Psoas muscle (tissue), 8 donors: ENCODE measurements around the gene TUBB3. TPM values are rescaled to one million over a fixed set of nuclear protein-coding genes. Genes with fewer than 3 reads are reported as not detected.

Source experiments
- ATAC-seq, 4 donors: fragments of 200-7000 bp; cut with Tn5 transposase; one replicate each; pipeline ENCODE4 v1.9.1; 2020; ENCODE audit warnings: moderate library complexity in 3 of 4, mild to moderate bottlenecking in 2 of 4
- DNase-seq, 2 donors: peaks; one replicate each; pipeline ENCODE4 v3.0.0-alpha.2; 2020
- H3K27ac ChIP-seq: fragments of 200-600 bp; one replicate; pipeline ENCODE4 v1.8.0; 2022
- H3K27me3 ChIP-seq, 3 donors: fragments of 200-600 bp in 1 of 3; one replicate each; pipeline versions ENCODE4 v1.6.1 to v1.8.0; 2013 to 2022; ENCODE audit warnings: low read length in 2 of 3, mild to moderate bottlenecking in 2 of 3, moderate library complexity in 1 of 3; ENCODE audit not compliant: insufficient read depth in 3 of 3
- H3K36me3 ChIP-seq, 2 donors: fragments of 200-600 bp in 1 of 2; one replicate each; pipeline versions ENCODE4 v1.6.1 to v1.8.0; 2013 to 2022; ENCODE audit warnings: low read depth in 1 of 2, mild to moderate bottlenecking in 1 of 2, moderate library complexity in 1 of 2; ENCODE audit not compliant: insufficient read depth in 1 of 2
- H3K4me1 ChIP-seq: fragments of 200-600 bp; one replicate; pipeline ENCODE4 v1.8.0; 2022
- H3K4me3 ChIP-seq: fragments of 200-600 bp; one replicate; pipeline ENCODE4 v1.8.0; 2022; ENCODE audit warnings: mild to moderate bottlenecking
- H3K9me3 ChIP-seq: fragments of 200-600 bp; one replicate; pipeline ENCODE4 v1.8.0; 2022
- WGBS, 3 donors: extraction: QIAGEN DNeasy Blood & Tissue Kit; methylation state at CpG; one replicate each; pipeline versions ENCODE4 v1.1.6 to v1.1.7; 2013; 5-methylcytosine and 5-hydroxymethylcytosine counted together
- intact Hi-C, 2 donors: fragments of 100-400 bp; cut with DNase I; formaldehyde crosslinking; loops; one replicate each; pipeline versions ENCODE4 v1.11.0 to v1.14.2; 2022
- polyA plus RNA-seq, 3 donors: library from polyadenylated mRNA; stranded (reverse); fragments of 200-250 nt; gene quantifications; one replicate each; pipeline ENCODE4 v1.2.3, GENCODE V29; 2013
- total RNA-seq, 4 donors: library from RNA; stranded (reverse); fragmentation: NEBNext Ultra II Directional in 2 of 4; extraction: Animal tissue kit (Norgen Biotek cat#: 25700) in 2 of 4; gene quantifications; one replicate each; pipeline versions ENCODE4 v1.2.1 to v1.2.4, GENCODE V29; 2021 to 2023
- TF ChIP-seq, protein P1 (sequence below): fragments of 200-600 bp; IDR thresholded peaks from one replicate; pipeline ENCODE4 v1.8.0; 2022; ENCODE audit warnings: antibody characterized with exemption
- donor health status: healthy with polysubstance abuse.
- donor health status: DM: no; HTN: no; CAD: no; lungs with moderate emphysema.
- donor health status: Bipolar disorder and iron deficiency.
- donor health status: healthy.
- donor health status: DM: yes; HTN: yes; CAD: no.
- donor health status: DM: no; HTN: no; CAD: no.
- donor health status: DM: no; HTN: no; CAD: no.
- donor health status: DM: yes; HTN: yes; CAD: no.

TUBB3 gene
- total and polyA plus RNA-seq, 7 donors, result 0.17 to 2.4 (median 0.47) TPM; not detected in 2

DNA sequence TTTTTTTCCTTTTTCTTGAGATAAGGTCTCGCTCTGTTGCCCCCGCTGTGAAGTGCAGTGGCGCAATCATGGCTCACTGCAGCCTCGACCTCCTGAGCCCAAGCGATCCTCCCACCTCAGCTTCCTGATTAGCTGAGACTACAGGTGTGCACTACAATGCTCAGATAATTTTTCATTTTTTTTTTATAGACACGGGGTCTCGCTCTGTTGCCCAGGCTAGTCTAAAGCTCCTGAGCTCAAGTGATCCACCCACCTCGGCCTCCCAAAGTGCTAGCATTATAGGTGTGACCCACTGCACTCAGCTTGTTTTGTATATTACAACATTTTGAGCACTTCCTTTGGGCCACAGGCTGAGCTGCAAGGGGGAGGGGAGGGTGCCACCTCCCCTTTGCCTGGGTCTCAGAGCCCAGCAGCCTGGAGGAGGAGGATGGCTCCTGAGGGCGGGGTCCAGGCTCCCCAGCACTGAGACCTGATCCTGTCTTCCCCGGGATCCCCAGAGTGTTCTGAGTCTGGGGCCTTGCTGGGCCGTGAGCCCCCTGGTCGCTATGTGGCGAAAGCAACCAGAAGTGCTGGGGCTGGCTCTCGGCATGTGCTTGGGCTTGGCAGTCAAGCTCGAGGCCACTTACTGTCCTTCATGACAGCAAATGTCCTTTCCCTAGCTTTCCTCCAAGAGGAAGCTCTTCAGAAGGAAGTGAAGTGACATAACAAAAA is 33.5 kb downstream of the TUBB3 start:
- intact Hi-C loops, result no loop called here
- TF ChIP-seq, protein P1, sequence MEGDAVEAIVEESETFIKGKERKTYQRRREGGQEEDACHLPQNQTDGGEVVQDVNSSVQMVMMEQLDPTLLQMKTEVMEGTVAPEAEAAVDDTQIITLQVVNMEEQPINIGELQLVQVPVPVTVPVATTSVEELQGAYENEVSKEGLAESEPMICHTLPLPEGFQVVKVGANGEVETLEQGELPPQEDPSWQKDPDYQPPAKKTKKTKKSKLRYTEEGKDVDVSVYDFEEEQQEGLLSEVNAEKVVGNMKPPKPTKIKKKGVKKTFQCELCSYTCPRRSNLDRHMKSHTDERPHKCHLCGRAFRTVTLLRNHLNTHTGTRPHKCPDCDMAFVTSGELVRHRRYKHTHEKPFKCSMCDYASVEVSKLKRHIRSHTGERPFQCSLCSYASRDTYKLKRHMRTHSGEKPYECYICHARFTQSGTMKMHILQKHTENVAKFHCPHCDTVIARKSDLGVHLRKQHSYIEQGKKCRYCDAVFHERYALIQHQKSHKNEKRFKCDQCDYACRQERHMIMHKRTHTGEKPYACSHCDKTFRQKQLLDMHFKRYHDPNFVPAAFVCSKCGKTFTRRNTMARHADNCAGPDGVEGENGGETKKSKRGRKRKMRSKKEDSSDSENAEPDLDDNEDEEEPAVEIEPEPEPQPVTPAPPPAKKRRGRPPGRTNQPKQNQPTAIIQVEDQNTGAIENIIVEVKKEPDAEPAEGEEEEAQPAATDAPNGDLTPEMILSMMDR, result no peak
- Histone ChIP-seq H3K27ac (no peak overlapping the region), H3K27me3 (no peaks in the 10 kb centered on the region), H3K4me3 (no peak overlapping the region), H3K4me1 (no peaks in the 10 kb centered on the region), H3K36me3 (peaks cover 0 to 62% of the 10 kb centered on the region in 2 donors), H3K9me3 (no peaks in the 10 kb centered on the region)
- no peak for ATAC-seq
- 89 to 93% (median 91%) methylated on average over 15 of the region's 15 CpGs for WGBS, 3 donors
- no peak for DNase-seq

GRCh38 chr16:89957216-89957785 is 34.2 kb downstream of the TUBB3 start:
- ATAC-seq, result no peak
- WGBS, 3 donors, result 91 to 92% (median 92%) methylated on average over 22 to 23 of the region's 23 CpGs
- peak overlapping the region; percentile 28 for H3K4me3 ChIP-seq
- TF ChIP-seq, protein P1, result no peak
- H3K9me3 ChIP-seq, result no peaks in the 10 kb centered on the region
- no peaks in the 10 kb centered on the region for H3K4me1 ChIP-seq
- intact Hi-C loops, result no loop called here
- H3K36me3 ChIP-seq, result peaks cover 0 to 66% of the 10 kb centered on the region in 2 donors
- H3K27ac ChIP-seq, result no peak overlapping the region
- DNase-seq, result no peak
- no peaks in the 10 kb centered on the region for H3K27me3 ChIP-seq

GRCh38 chr16:89958068-89958467 is 34.9 kb downstream of the TUBB3 start:
- Histone ChIP-seq H3K4me1 (no peaks in the 10 kb centered on the region), H3K4me3 (no peak overlapping the region), H3K9me3 (no peaks in the 10 kb centered on the region), H3K27me3 (no peaks in the 10 kb centered on the region), H3K27ac (no peak overlapping the region), H3K36me3 (peaks cover 0 to 70% of the 10 kb centered on the region in 2 donors)
- peak in 1 of 2 donors; percentile 70 for DNase-seq
- 87 to 90% (median 88%) methylated on average over 7 of the region's 7 CpGs for WGBS, 3 donors
- intact Hi-C loops, result no loop called here
- ATAC-seq, result peak; percentile 47 to 80 (median 62)
- TF ChIP-seq, protein P1, result no peak

- WGBS, 3 donors, result 93 to 97% (median 97%) methylated on average over 10 of the region's 10 CpGs
- H3K36me3 ChIP-seq, result peaks cover 0 to 76% of the 10 kb centered on the region in 2 donors
- no peak for DNase-seq
These were observed 35.5 kb downstream of the TUBB3 start for GRCh38 chr16:89958596-89958995.

More at GRCh38 chr16:89958596-89958995, 35.5 kb downstream of the TUBB3 start:
- no peak for ATAC-seq
- TF ChIP-seq, protein P1, result no peak
- Histone ChIP-seq H3K27ac (no peak overlapping the region), H3K9me3 (no peaks in the 10 kb centered on the region), H3K27me3 (no peaks in the 10 kb centered on the region), H3K4me1 (no peaks in the 10 kb centered on the region), H3K4me3 (no peak overlapping the region)
- intact Hi-C loops, result no loop called here
